ENCODE data around the gene CAMTA1. TPM values are rescaled to one million over a fixed set of nuclear protein-coding genes. Genes with fewer than 3 reads are reported as not detected.

Gene CAMTA1
- total and polyA plus RNA-seq, 2 experiments from 2014 or later: 213 to 341 TPM

- DNase-seq (ENCODE audit: low read depth in 1 of 2, low spot score in 1 of 2): no peak
- no peaks in the 10 kb centered on the region for H3K36me3 ChIP-seq
- H3K27me3 ChIP-seq: no peaks in the 10 kb centered on the region
- no peaks in the 10 kb centered on the region for H3K4me1 ChIP-seq (ENCODE audit: low read depth)
- H3K27ac ChIP-seq: no peak overlapping the region
- no peak for TF ChIP-seq CTCF (IDR thresholded peaks at IDR 0.05; ENCODE audit: low read depth, low read length)
- no peaks in the 10 kb centered on the region for H3K9me3 ChIP-seq (ENCODE audit: low read depth)
- no peak overlapping the region for H3K4me3 ChIP-seq
Measured at GRCh38 chr1:7302126-7302525, 516.9 kb downstream of the CAMTA1 start.

- Histone ChIP-seq H3K4me3 (no peak overlapping the region), H3K27me3 (no peaks in the 10 kb centered on the region), H3K27ac (no peak overlapping the region), H3K36me3 (no peaks in the 10 kb centered on the region), H3K4me1 (ENCODE audit: low read depth) (no peaks in the 10 kb centered on the region), H3K9me3 (ENCODE audit: low read depth) (no peaks in the 10 kb centered on the region)
- TF ChIP-seq CTCF (IDR thresholded peaks at IDR 0.05; ENCODE audit: low read depth, low read length): no peak
- DNase-seq (ENCODE audit: low read depth in 1 of 2, low spot score in 1 of 2): no peak
Measured at GRCh38 chr1:7302873-7303272, 517.6 kb downstream of the CAMTA1 start.

- no peaks in the 10 kb centered on the region for H3K27me3 ChIP-seq
- no peaks in the 10 kb centered on the region for H3K9me3 ChIP-seq (ENCODE audit: low read depth)
- no peak for TF ChIP-seq CTCF (IDR thresholded peaks at IDR 0.05; ENCODE audit: low read depth, low read length)
- H3K36me3 ChIP-seq: no peaks in the 10 kb centered on the region
- no peaks in the 10 kb centered on the region for H3K4me1 ChIP-seq (ENCODE audit: low read depth)
- no peak for DNase-seq (ENCODE audit: low read depth in 1 of 2, low spot score in 1 of 2)
- H3K4me3 ChIP-seq: no peak overlapping the region
- no peak overlapping the region for H3K27ac ChIP-seq
Measured at GRCh38 chr1:7303554-7304317, 518.5 kb downstream of the CAMTA1 start.

- no peak for DNase-seq (ENCODE audit: low read depth in 1 of 2, low spot score in 1 of 2)
- no peak for TF ChIP-seq CTCF (IDR thresholded peaks at IDR 0.05; ENCODE audit: low read depth, low read length)
- no peak overlapping the region for H3K27ac ChIP-seq
Measured at GRCh38 chr1:7313081-7313546, 527.9 kb downstream of the CAMTA1 start.

GRCh38 chr1:7313826-7314225 lies 528.6 kb downstream of the CAMTA1 start:
- DNase-seq (ENCODE audit: low read depth in 1 of 2, low spot score in 1 of 2): no peak
- Histone ChIP-seq H3K27ac (no peak overlapping the region), H3K27me3 (no peaks in the 10 kb centered on the region), H3K4me3 (no peak overlapping the region), H3K9me3 (ENCODE audit: low read depth) (no peaks in the 10 kb centered on the region), H3K4me1 (ENCODE audit: low read depth) (no peaks in the 10 kb centered on the region), H3K36me3 (no peaks in the 10 kb centered on the region)
- no peak for TF ChIP-seq CTCF (IDR thresholded peaks at IDR 0.05; ENCODE audit: low read depth, low read length)

More at GRCh38 chr1:7313081-7313546, 527.9 kb downstream of the CAMTA1 start:
- Histone ChIP-seq H3K36me3 (no peaks in the 10 kb centered on the region), H3K27me3 (no peaks in the 10 kb centered on the region), H3K9me3 (ENCODE audit: low read depth) (no peaks in the 10 kb centered on the region), H3K4me3 (no peak overlapping the region), H3K4me1 (ENCODE audit: low read depth) (no peaks in the 10 kb centered on the region)

Data from cardiac muscle cell (in vitro differentiated cells and primary cell).